ENCODE measurements around the gene FZD8.

FZD8 gene

DNA sequence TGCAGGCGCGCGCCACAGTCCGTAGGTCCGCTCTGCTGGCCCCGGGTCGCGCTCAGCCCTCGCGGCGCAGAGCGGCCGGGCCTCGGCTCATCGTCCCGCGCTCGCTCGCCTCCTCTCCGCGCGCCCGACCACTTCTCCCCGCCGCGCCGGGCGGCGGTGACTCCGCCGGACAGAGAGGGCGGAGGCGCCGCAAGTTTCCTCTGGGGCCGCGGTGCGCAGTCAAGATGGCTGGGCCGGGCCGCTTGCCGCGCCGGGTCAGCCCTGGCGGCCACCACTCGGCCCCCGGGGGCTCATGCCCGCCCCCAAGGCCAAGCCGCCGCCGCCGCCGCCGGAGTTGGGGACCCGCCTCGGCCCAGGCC, 441 bp downstream of the FZD8 start:
- Histone ChIP-seq H3K9ac (ENCODE audit: low read depth, low read length, poor library complexity) (peak overlapping the region; percentile 100), H4K8ac (ENCODE audit: low read depth, low read length) (no peak overlapping the region), H2BK15ac (ENCODE audit: low read length) (peak overlapping the region; percentile 92), H2AFZ (ENCODE audit: low read length) (peak overlapping the region; percentile 98), H3K9me3 (replicated peaks in 1 of 2; ENCODE audit: control insufficient read depth in 2 of 2, insufficient read depth in 1 of 2, low read depth in 1 of 2, low read length in 2 of 2) (peaks cover 0 to 4% of the 10 kb centered on the region in 2 donors), H3K4me2 (ENCODE audit: insufficient read depth, low read length, poor library complexity, severe bottlenecking) (peak overlapping the region; percentile 69), H3K14ac (ENCODE audit: low read length) (peak overlapping the region; percentile 38), H3K4me1 (ENCODE audit: control insufficient read depth in 2 of 2, insufficient read depth in 1 of 2, low read depth in 1 of 2, low read length in 2 of 2) (peaks cover 2 to 17% of the 10 kb centered on the region in 2 donors), H3K36me3 (replicated peaks in 1 of 2; ENCODE audit: control insufficient read depth in 2 of 2, insufficient read depth in 2 of 2, low read length in 2 of 2) (peaks cover 0 to 9% of the 10 kb centered on the region in 2 donors), H2BK12ac (ENCODE audit: low read length) (no peak overlapping the region), H3K18ac (ENCODE audit: low read length) (peak overlapping the region; percentile 99), H2BK120ac (ENCODE audit: low read depth, low read length) (peak overlapping the region; percentile 35), H3K27me3 (ENCODE audit: control insufficient read depth in 3 of 3, insufficient read depth in 3 of 3, low read depth in 1 of 3, low read length in 3 of 3) (peaks cover 0 to 73% (median 4%) of the 10 kb centered on the region in 3 experiments), H2BK5ac (ENCODE audit: low read length) (peak overlapping the region; percentile 100), H4K91ac (ENCODE audit: low read depth, low read length, poor library complexity) (no peak overlapping the region), H2AK5ac (ENCODE audit: low read depth, low read length) (peak overlapping the region; percentile 68), H3K4me3 (ENCODE audit: low read length in 2 of 2) (peak overlapping the region; percentile 57 to 86), H3K27ac (replicated peaks; ENCODE audit: low read length) (peak overlapping the region; percentile 76), H3K79me1 (ENCODE audit: low read depth, low read length) (peaks cover 8% of the 10 kb centered on the region), H3K23ac (ENCODE audit: low read depth, low read length, poor library complexity) (peak overlapping the region; percentile 100), H3K4ac (ENCODE audit: low read length) (peak overlapping the region; percentile 76)
- WGBS, 2 donors (ENCODE audit: extremely low coverage in 2 of 2, insufficient read length in 2 of 2, insufficient replicate concordance in 1 of 2) = no CpG with 5 or more reads among the region's 54 CpGs
- no peak for DNase-seq (ENCODE audit: low spot score)

DNA sequence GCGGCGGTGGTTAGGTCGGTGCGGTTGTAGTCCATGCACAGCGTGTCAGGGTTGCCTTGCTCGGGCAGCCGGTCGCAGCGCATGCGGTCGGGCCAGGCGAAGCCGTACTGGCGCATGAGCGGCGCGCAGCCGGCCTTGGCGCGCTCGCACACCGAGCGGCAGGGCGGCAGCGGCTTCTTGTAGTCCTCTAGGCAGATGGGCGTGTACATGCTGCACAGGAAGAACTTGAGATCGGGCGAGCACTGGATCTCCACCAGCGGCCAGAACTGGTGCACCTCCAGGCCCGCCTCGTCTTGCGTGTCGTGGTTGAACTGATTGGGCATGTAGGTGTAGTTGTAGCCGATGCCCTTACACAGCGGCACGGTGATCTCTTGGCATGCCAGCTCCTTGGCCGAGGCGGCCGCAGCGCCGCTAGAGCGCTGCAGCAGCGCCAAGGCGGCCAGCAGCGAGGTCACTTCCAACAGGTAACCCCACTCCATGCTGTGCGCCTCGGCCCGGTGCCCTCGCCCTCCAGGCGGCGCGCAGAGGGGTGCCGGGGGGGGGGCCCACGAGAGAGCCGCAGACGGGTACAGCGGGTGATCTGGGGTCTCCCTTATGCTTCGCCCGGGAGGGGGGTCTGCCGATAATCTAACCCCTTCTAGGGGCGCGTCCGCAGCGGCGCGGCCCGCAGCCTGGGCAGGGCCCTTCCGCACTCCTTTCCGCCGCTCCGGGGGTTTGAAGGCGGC, 983 bp downstream of the FZD8 start:
- DNase-seq (ENCODE audit: low spot score) = peak; percentile 44
- Histone ChIP-seq H2BK120ac (ENCODE audit: low read depth, low read length) (peak overlapping the region; percentile 35), H3K36me3 (replicated peaks in 1 of 2; ENCODE audit: control insufficient read depth in 2 of 2, insufficient read depth in 2 of 2, low read length in 2 of 2) (peaks cover 0 to 9% of the 10 kb centered on the region in 2 donors), H2BK12ac (ENCODE audit: low read length) (peak overlapping the region; percentile 53), H3K4ac (ENCODE audit: low read length) (peak overlapping the region; percentile 97), H3K23ac (ENCODE audit: low read depth, low read length, poor library complexity) (peak overlapping the region; percentile 96), H4K8ac (ENCODE audit: low read depth, low read length) (no peak overlapping the region), H3K79me1 (ENCODE audit: low read depth, low read length) (peaks cover 8% of the 10 kb centered on the region), H3K9me3 (replicated peaks in 1 of 2; ENCODE audit: control insufficient read depth in 2 of 2, insufficient read depth in 1 of 2, low read depth in 1 of 2, low read length in 2 of 2) (peaks cover 0 to 4% of the 10 kb centered on the region in 2 donors), H3K14ac (ENCODE audit: low read length) (peak overlapping the region; percentile 97), H3K27me3 (ENCODE audit: control insufficient read depth in 3 of 3, insufficient read depth in 3 of 3, low read depth in 1 of 3, low read length in 3 of 3) (peaks cover 0 to 75% (median 4%) of the 10 kb centered on the region in 3 experiments), H3K9ac (ENCODE audit: low read depth, low read length, poor library complexity) (peak overlapping the region; percentile 100), H3K4me3 (ENCODE audit: low read length in 2 of 2) (peak overlapping the region; percentile 57 to 86), H2AFZ (ENCODE audit: low read length) (peak overlapping the region; percentile 98), H3K18ac (ENCODE audit: low read length) (peak overlapping the region; percentile 99), H4K91ac (ENCODE audit: low read depth, low read length, poor library complexity) (peak overlapping the region; percentile 50), H3K4me1 (ENCODE audit: control insufficient read depth in 2 of 2, insufficient read depth in 1 of 2, low read depth in 1 of 2, low read length in 2 of 2) (peaks cover 3 to 17% of the 10 kb centered on the region in 2 donors), H2BK15ac (ENCODE audit: low read length) (peak overlapping the region; percentile 92), H3K27ac (replicated peaks; ENCODE audit: low read length) (peak overlapping the region; percentile 76), H2BK5ac (ENCODE audit: low read length) (peak overlapping the region; percentile 100), H2AK5ac (ENCODE audit: low read depth, low read length) (peak overlapping the region; percentile 78), H3K4me2 (ENCODE audit: insufficient read depth, low read length, poor library complexity, severe bottlenecking) (peak overlapping the region; percentile 69)
- no CpG with 5 or more reads among the region's 72 CpGs for WGBS, 2 donors (ENCODE audit: extremely low coverage in 2 of 2, insufficient read length in 2 of 2, insufficient replicate concordance in 1 of 2)

DNA sequence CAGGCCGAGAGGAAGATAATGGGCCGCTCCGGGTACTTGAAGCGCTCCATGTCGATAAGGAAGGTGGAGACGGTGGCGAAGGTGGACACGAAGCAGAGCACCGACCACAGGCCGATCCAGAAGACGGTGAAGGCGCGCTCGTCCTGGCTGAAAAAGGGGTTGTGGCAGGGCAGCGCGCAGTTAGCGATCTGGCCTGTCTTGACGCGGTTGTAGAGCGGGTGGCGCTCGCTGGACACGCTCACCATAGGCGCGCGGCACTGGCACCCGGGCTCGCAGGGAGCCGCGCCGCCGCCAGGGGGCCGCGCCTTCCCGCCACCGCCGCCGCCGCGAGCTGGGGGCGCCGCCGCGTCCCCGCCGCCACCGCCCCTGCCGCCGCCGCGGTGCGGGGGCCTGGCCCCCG, 1.6 kb downstream of the FZD8 start:
- DNase-seq (ENCODE audit: low spot score) = peak; percentile 63

More for the DNA sequence above, 1.6 kb downstream of the FZD8 start:
- no peak overlapping the region for H3K14ac ChIP-seq (ENCODE audit: low read length)
- peaks cover 8% of the 10 kb centered on the region for H3K79me1 ChIP-seq (ENCODE audit: low read depth, low read length)
- peak overlapping the region; percentile 75 for H3K27ac ChIP-seq (replicated peaks; ENCODE audit: low read length)
- H3K27me3 ChIP-seq (ENCODE audit: control insufficient read depth in 3 of 3, insufficient read depth in 3 of 3, low read depth in 1 of 3, low read length in 3 of 3) = peaks cover 0 to 76% (median 4%) of the 10 kb centered on the region in 3 experiments
- peak overlapping the region; percentile 100 for H2BK5ac ChIP-seq (ENCODE audit: low read length)
- H3K4ac ChIP-seq (ENCODE audit: low read length) = no peak overlapping the region
- H3K23ac ChIP-seq (ENCODE audit: low read depth, low read length, poor library complexity) = peak overlapping the region; percentile 96
- H3K9me3 ChIP-seq (replicated peaks in 1 of 2; ENCODE audit: control insufficient read depth in 2 of 2, insufficient read depth in 1 of 2, low read depth in 1 of 2, low read length in 2 of 2) = peaks cover 0 to 4% of the 10 kb centered on the region in 2 donors
- H3K4me3 ChIP-seq (ENCODE audit: low read length in 2 of 2) = peak overlapping the region; percentile 38 to 86
- peak overlapping the region; percentile 49 for H2BK12ac ChIP-seq (ENCODE audit: low read length)
- H2BK15ac ChIP-seq (ENCODE audit: low read length) = peak overlapping the region; percentile 86
- H2AK5ac ChIP-seq (ENCODE audit: low read depth, low read length) = peak overlapping the region; percentile 94
- peaks cover 3 to 17% of the 10 kb centered on the region in 2 donors for H3K4me1 ChIP-seq (ENCODE audit: control insufficient read depth in 2 of 2, insufficient read depth in 1 of 2, low read depth in 1 of 2, low read length in 2 of 2)
- peak overlapping the region; percentile 99 for H3K9ac ChIP-seq (ENCODE audit: low read depth, low read length, poor library complexity)
- no peak overlapping the region for H2BK120ac ChIP-seq (ENCODE audit: low read depth, low read length)
- peak overlapping the region; percentile 69 for H3K4me2 ChIP-seq (ENCODE audit: insufficient read depth, low read length, poor library complexity, severe bottlenecking)
- WGBS, 2 donors (ENCODE audit: extremely low coverage in 2 of 2, insufficient read length in 2 of 2, insufficient replicate concordance in 1 of 2) = no CpG with 5 or more reads among the region's 53 CpGs
- peak overlapping the region; percentile 79 for H4K91ac ChIP-seq (ENCODE audit: low read depth, low read length, poor library complexity)
- peak overlapping the region; percentile 27 for H4K8ac ChIP-seq (ENCODE audit: low read depth, low read length)
- peak overlapping the region; percentile 99 for H3K18ac ChIP-seq (ENCODE audit: low read length)
- peak overlapping the region; percentile 92 for H2AFZ ChIP-seq (ENCODE audit: low read length)
- H3K36me3 ChIP-seq (replicated peaks in 1 of 2; ENCODE audit: control insufficient read depth in 2 of 2, insufficient read depth in 2 of 2, low read length in 2 of 2) = peaks cover 0 to 9% of the 10 kb centered on the region in 2 donors
